DMS114 treated with DMSO at 0.1 percent for 48 hours (cell line): ENCODE results near the gene THSD4.
A peak's percentile ranks its signal among the peaks of the same experiment; 100 is the strongest.

Source experiments
- DNase-seq: peaks from one replicate; lab custom pipeline; 2025; ENCODE audit not compliant: unreplicated experiment; lab: John Stamatoyannopoulos, UW

The THSD4 gene

DNA sequence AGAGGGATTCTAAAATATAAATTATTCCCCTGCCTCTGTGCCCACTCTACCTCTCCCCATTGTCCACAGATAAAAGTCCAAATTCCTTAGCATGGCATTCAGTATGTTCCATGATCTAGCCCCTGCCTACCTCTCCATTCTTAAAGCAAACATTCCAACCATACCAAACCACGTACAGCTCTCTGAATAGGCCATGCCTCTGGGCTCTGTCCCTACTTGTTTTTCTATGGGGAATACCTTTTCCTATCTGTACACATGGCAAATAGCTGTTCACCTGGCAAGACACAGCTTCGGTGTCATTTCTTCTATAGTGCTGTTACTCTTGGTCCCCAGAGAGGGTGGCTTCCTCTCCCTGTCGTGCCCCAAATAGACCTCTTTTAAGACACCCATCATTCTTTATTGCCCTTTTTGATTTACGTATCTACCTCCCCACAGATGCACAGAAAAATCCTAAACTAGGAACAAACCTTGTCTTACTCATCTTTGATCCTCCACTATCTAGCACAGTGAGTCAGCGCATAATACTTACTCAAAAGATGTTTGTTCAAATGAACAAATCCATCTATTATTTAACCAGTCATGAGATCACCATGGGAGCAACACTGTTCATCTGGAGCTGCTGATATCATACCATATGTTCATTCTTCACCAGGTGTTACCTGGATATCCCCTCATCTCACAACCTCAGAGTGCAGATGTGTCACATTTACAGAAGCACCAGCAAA is 329.8 kb downstream of the THSD4 start:
- no peak for DNase-seq

DNA sequence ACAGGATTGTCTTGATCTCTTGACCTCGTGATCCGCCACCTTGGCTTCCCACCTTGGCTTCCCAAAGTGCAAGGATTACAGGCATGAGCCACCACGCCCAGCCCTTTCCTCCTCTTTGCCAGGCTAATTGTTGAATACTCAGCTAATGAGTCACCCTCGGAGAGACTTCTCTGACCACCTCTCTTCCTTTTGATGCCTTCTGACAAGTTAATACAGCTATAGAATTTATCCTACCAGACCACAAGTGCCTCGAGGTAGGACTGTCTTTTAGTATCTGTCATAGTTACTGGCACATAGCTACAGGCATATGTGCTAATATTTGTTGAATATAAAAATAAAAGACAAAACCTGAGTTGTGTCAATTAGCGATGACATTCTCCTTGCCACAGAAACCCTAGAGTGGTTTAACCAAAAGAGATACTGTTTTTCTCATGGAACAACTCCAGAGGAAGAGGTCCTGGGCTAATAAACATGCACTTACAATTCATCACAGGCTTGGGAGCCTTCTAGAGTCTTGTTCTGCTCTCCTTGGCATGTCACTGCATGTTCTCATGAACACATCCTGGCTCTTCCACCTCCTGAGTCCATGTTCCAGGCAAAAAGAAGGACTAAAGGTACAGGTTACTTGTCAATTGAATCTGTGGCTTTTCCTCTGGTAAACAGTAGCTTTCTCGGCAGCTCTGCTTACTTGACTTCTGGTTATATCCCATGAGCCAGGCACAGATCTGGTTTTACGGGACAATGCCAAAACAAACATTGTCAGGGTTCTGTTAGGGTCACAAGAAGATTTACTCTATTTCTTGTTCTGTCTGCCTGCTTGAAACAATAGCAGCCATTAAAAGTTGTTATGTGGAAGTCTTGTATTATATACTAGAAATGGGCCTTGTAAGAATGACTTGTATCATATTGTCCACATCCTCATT is 332.3 kb downstream of the THSD4 start:
- no peak for DNase-seq

DNA sequence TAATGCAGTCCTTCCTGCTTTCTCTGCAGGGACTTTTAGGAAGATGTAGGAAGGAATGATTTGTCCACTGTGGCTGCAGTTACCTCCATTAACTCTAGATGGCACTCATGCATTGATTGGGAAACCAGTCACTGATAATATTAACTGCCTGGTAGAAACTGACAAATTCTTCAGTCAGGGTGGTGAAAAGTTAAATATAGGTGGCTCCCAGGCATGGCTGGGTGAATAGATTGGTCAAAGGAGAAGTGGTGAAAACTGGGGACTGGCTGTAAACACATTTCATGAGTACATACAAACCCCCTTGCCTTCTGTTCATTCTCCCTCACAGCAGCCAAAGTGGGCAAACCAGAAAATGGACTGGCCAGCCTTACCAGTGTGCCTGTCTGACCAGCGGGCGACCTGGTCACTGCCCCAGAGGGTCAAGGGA is 333.4 kb downstream of the THSD4 start:
- DNase-seq, result peak; percentile 57

DNA sequence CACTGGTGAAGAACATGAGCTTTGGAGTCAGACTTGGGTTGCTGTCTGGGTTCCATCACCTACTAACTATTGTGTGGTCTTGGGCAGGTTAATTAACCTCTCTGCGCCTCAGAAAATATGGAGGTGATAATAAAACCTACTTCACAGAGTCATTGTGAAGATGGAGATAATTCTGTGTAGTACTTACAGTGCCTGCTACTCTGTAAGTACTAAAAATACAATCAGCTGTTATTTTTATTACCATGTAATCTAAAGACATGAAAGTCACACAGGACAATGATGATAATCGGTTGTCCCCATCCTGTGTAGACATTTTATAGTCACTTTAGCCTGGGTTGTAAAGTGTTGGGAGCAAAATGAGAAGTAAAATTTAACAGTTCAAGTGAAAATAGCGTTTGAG is 334.1 kb downstream of the THSD4 start:
- no peak for DNase-seq

DNA sequence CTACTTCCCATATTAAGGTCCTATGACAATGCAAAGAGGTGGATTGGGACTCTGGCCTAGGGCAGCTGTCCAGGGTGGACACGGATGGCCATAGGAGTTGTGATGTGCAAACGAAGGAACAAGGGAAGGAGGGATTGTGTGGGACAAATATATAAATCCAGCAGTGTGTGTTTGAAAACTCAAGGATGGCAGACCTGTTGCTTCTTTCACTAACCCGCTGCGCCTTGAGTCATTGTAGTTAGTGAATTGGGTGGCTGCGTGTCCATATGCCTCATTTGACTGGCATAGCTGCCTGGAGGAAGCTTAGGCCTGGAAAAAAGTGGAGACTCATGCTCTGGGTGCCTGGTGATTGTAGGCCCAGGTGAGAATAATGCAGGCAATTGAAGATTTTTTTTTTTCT is 334.7 kb downstream of the THSD4 start:
- DNase-seq, result no peak

DNA sequence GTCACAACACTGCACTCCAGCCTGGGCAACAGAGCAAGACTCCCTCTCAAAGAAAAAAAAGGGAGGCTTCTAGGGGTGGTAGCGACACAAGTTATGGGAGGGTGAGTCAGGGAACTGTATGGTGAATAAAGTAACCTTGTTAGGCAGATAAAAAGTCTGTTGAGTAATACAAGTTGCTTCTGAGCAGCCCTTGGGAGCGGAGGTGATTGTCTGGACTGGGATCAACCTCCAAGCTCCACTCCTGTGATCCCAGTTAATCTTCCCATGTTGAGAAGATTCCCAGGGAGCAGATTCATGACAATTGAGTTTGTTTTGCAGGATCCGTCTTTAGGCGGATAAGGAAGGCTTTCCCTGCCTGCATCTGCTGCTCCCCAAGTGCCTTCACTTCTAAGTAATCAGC is 335.9 kb downstream of the THSD4 start:
- DNase-seq, result no peak

DNA sequence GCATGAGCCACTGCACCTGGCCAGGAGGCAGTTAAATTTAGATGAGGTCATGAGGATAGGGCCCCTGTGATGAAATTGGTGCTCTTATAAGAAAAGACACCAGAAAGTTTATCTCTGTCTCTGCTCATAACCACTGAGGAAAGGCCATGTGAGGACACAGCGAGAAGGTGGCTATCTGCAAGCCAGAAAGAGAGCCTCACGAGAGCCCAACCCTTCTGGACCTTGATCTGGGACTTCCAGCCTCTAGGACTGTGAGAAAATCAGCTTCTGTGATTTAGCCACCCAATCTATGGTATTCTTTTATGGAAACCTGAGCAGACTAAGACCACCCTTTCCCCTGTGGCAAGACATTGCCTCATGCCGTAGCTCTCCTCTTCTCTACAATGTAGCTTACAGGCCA is 337.6 kb downstream of the THSD4 start:
- DNase-seq, result no peak

DNA sequence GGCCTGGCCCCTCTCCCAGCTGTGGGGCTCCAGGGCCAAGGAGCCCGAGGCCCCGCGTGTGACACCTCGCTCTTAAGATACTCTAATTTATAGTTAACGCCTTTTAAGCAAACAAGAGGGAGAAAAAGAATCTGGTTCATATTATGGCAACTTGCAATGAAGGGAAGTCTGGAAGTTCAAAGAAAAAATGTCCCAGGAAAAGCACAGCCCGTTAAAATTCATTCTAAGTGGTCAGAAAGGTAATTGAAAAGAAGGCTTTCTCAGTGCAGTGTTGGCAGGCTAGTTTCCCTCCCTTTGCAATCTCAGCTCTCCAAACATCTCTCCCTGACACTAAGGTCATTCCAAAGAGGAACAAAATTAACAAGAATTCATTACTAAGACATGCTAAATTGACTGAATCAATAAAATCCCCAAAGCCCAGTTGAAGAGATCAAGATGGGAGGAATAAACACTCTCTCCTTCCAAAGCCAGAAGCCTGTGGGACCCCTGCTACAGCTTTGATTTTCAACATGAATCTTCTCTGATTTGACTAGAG is 339.3 kb downstream of the THSD4 start:
- DNase-seq, result no peak

DNA sequence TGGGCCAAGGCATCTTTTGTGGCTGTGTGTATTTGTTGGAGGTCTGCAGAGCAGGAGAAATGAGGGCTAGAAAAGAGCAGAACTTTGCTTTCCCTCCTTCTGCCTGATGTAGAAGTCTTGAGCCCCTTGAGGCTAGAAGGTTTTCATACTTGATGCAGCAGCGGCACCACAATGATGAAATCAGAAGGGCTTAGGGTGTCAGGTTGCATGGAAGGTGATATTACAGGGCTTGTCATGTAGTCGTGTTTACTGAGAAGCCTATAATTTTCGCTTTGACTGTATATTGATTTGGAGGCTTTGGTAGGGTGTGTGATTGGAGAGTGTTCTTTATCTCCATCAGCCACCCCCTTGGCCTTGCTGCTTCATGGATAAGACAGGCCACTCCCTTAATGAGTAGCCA is 339.8 kb downstream of the THSD4 start:
- no peak for DNase-seq

DNA sequence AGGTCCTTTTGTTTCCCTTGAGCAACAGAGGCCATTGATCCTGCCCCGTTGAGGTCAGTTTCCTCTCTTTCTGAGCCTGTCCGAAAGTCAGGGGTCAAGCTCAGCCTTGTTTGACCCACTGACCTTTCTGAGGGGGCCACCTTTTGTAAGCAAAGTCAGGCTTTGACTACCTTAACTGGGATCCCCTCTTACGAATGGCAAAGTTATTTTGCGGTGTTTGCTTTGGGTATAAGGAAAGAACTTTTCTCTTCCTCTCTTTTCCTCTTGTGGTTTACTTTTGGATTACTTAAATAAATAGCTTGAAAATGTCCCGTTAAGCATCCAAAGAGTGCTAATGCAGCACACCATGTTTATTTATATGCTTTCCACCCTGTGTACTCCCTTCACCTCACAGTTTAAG is 340.6 kb downstream of the THSD4 start:
- no peak for DNase-seq

DNA sequence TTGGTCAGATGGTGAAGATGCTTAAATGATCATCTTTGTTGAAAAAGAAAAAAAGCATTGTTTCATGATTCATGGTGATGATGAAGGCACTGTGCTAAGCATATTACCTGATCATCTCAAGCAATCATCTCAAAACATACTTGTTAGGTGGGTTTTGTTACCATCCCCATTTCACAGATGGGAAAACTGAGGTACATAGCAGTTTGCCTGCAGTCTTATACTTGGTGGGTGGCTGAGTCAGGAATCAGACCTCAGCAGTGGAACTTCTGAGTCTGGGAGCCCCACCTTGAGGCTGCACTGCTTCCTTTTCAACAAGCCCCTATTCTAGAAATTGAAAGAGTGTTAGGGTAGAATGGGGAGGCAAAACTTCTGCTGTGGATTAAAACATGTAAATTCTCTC is 341.1 kb downstream of the THSD4 start:
- DNase-seq, result no peak

DNA sequence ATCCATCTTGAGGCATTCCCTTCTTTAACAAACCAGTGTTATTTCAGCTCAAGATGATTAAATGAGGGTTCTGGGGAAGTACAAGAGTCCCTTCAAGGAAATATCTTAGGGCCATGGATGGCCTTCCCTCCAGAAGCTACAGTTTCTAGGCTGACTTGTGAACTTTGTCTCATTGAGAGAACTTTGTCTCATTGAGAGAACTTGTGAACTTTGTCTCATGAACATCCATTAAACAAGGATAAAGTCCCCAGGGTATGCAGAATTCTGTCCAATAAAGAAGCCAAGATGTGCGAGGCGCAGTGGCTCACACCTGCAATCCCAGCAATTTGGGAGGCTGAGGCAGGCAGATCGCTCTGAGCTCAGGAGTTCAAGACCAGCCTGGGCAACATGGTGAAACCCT is 341.5 kb downstream of the THSD4 start:
- no peak for DNase-seq

DNA sequence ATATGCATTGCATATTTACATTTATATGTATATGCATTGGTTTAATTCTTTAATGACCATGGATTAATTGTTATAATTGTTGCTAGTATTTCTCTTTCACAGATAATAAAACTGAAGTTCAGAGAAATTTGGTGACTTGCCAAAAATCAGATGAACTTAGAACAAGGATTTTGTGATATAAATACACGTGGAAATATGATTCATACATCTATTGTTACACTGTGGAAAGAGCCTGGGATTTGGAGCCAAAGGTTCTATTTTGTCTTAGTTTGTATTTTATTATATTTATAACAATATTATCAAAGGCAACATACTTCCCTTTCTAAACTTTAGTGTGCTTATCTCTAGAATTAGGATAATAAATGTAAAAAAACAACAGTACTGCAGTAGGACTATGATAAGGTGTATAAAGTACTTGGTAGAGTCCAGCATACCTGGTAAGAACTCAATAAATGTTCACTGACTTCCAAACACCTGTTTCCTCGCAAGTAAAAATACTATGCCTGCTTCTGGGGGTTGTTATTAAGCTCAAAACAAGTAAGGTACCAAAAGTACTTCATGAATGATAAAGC is 342.9 kb downstream of the THSD4 start:
- DNase-seq, result no peak

DNA sequence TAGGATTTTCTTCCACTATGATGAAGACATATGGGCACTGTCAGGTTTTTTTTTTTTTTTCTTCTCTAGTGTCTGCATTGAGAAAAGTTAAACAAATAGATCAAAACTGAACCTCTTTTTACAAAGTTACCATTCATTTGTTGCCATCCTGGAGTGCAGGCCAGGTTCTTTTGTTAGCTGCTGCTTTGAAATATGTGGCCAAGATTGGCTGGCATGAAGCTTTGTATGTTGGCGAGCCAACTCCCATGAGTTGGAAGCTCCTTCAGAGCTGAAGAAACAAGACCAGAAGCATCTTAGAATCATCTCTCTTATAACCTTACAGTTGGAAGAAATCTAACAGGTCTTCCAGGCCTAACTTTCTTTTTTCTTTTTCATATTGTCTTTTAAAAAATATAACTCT is 346.5 kb downstream of the THSD4 start:
- no peak for DNase-seq

DNA sequence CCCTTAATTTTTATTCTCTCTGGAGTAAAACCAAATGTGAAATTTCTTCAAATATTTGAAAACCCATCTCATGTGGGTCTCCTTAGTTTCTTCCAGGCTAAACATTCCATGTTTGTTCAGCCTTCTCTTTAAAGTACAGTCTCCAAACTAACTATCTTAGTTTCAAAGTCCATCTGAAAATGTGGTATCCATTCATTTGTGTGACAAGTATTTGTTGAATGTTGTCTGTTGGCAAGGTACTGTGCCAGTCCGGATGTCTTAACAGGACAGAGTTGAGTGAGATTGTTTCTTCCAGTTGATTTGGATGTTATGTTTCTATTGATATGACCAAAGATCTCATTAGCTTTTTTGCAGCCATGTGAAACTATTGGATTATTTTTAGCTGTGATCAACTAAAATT is 347.4 kb downstream of the THSD4 start:
- DNase-seq, result no peak

DNA sequence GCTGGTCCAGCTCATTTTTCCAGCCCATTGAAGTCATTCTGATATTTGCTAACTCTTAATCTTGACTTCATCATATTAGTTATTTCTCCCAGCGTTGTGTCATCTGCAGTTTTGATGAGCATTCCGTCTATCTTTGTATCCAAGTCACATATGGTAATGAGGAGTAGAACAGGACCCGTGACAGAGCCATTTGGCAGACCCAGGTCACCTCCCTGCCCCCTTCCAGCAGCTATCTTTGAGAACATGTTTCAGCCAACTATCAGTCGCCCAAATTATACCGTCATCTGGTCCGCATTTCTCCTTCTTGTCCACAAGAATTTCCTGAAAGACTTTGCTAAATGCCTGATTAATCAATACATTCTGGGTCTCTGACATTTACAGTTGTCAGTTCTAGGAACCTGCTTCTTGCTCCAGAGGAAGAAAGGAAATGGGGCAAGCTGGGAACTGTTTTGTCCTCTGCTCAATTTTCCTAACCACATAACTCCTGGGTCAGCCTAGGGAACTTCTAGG is 347.9 kb downstream of the THSD4 start:
- no peak for DNase-seq

DNA sequence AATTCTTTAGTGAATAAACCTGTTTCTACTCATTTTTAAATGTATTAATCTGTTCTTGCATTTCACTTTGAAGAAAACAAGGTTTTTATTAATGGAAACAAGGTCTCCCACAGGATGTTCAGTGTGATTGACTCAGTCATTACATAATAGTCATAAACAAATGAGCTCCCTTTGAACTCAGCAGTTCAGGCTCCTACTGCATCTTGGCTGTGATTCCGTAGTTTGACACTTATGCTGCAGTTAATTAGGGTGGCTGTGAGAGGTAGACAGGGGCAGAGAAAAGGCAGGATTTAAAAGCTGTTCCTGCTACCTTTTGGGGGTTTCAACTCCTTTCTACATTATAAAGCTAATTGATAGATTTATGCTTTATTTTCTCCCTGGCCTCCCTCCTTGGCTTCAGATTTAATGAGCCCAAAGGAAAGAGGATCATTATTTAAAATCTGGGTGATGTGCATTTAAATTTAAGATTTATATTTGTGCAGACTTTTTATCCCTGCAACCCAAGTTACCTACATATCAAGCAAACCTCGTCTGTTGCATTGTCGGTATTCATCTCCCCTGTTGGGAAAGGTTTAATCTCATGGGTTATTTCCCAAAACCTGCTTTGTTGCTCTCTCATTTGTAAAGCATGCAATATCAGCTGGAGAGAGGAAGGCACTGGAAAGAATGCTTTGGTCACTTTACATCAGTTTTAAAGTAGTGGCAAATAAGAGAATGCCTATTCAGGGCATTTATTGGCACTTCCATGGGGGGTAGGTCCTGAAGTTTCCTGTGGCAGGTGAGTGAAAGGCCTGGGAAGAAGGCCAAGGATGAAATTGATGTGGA is 350.1 kb downstream of the THSD4 start:
- no peak for DNase-seq

DNA sequence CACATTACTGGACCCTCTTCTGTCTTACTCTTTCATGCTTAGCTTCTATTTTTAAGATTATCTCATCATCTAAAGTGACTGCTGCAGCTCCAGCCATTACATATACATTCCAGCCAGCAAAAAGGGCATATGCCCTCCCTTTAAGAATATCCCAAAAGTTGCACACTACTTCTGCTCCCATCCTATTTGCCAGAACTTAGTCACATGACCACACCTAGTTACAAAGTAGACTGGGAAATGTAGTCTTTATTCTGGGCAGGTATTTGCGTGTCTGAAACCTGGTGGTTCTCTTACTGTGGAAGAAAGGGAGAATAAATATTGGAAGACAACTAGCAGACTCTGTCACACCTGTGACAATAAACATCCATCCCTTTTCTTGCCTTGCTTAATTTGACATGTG is 353.4 kb downstream of the THSD4 start:
- DNase-seq, result no peak

DNA sequence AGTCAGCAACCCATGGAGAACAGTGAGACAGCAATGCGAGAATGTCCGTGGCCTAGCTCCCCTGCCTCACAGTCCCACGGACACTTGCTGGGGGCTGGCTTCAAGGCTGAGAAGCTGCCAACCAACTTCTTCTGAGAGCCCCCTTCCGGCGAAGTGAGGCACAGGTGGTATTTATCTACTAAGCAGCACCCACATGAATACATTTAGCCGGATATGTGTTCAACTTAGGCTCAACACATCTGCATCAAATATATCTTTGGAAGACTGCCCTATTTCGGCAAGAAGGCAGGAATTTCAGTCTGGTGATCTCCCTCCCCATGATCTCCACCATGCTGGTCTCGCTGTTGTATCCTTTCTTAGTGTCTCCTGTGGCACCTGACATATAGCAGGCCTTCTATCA is 354.1 kb downstream of the THSD4 start:
- no peak for DNase-seq

DNA sequence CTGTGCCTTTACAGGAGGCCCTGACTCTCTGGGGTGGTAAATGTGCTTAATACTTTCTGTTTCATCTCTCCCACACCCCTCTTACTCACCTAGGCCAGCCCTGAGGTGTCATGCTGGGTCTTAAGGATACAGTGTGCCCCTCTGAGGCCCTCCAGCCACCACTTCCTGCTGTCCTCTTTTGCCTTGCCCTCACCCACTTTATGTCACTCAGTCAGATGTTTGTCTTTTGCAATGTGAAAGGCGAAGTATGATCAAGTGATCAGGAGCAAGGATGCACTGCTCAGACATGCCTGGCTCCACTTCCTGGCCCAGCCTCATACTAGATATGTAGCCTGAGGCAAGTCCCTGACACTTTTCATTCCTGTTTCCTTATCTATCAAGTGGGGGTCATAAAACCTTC is 356.1 kb downstream of the THSD4 start:
- no peak for DNase-seq

DNA sequence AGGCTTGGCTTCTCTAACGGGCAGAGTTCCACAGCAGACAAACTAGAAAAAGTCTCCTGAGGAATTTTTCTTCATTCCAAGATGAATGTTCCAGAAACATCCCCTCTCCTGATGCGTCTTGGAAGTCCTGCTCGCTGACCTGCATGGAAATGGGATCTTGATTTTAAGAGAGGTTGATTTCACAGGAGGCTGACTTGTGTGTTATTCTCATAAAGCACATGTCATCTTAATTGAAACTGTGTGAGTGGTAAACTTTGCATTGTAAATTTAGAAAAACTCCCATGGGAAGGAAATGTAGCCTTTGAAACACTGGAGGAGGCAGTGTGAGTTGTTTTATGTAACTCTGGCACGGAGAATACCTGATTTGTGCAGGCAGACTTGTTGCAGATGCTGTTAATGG is 357.3 kb downstream of the THSD4 start:
- no peak for DNase-seq
